HepG2 (cell line): ENCODE measurements around the gene CCNB2. TPM values are rescaled to one million over a fixed set of nuclear protein-coding genes. Genes with fewer than 3 reads are reported as not detected.

Source experiments
- ATAC-seq: fragments of 200-7000 bp; cut with Tn5 transposase; 3 replicates; pipeline ENCODE4 v1.9.1; 2020; ENCODE audit warnings: mild to moderate bottlenecking, moderate library complexity
- BruUV-seq: library from RNA; stranded (reverse); fragments of 400-500 nt; replicated peaks from 2 replicates; lab custom pipeline; 2021; lab: Mats Ljungman, UMichigan
- CTCF ChIA-PET: fragments of 300-600 bp; formaldehyde crosslinking; extraction: SDS; loops from one replicate; lab custom pipeline; 2021; ENCODE audit warnings: low total read pairs, inconsistent platforms, low intra/inter-chr PET ratio; lab: Yijun Ruan, JAX
- POLR2A ChIA-PET: fragments of 350-600 bp; sonication (Branson Sonifier 250); formaldehyde crosslinking; loops from one replicate; lab custom pipeline; 2020; ENCODE audit warnings: antibody characterized with exemption, inconsistent platforms; lab: Yijun Ruan, JAX
- DNase-seq: peaks from one replicate; pipeline ENCODE4 v3.0.0-alpha.2; 2015; ENCODE audit warnings: low spot score
- FAIRE-seq: peaks from 3 replicates; lab custom pipeline; 2011; peaks lifted over from hg19 to GRCh38; lab: Jason Lieb, UNC
- H2AFZ ChIP-seq: one replicate; pipeline ENCODE4 v1.6.1; 2011; ENCODE audit warnings: low read length, inconsistent platforms
- H3K27ac ChIP-seq: fragments of 300-600 bp; 3 replicates; pipeline ENCODE4 v1.8.0; 2011; ENCODE audit warnings: mixed run types, mild to moderate bottlenecking, mixed read lengths, low read length, inconsistent platforms; ENCODE audit not compliant: insufficient read depth; ENCODE audit errors: extremely low read length
- H3K27me3 ChIP-seq, 2 experiments: fragments of 200-600 bp in 1 of 2; 2 replicates in 1 of 2; 3 replicates in 1 of 2; pipeline versions ENCODE4 v1.6.0 to v1.8.0; 2011; ENCODE audit warnings: low read length in 2 of 2, mild to moderate bottlenecking in 2 of 2, moderate library complexity in 2 of 2, inconsistent platforms in 1 of 2; ENCODE audit not compliant: insufficient read depth in 2 of 2, control insufficient read depth in 1 of 2
- H3K36me3 ChIP-seq, 2 experiments: fragments of 200-600 bp in 1 of 2; replicated peaks in 1 of 2; 2 replicates in 1 of 2; 3 replicates in 1 of 2; pipeline versions ENCODE4 v1.5.1 to v1.8.0; 2011; ENCODE audit warnings: low read length in 2 of 2, inconsistent platforms in 1 of 2; ENCODE audit not compliant: insufficient read depth in 2 of 2, control insufficient read depth in 1 of 2
- H3K4me1 ChIP-seq: 2 replicates; pipeline ENCODE4 v1.5.1; 2012; ENCODE audit warnings: low read length, inconsistent platforms; ENCODE audit not compliant: insufficient read depth
- H3K4me2 ChIP-seq: 2 replicates; pipeline ENCODE4 v1.6.0; 2011; ENCODE audit warnings: low read depth, low read length, inconsistent platforms
- H3K4me3 ChIP-seq, 3 experiments: fragments of 200-600 bp in 1 of 3; sonication (generic), shearing (Covaris generic) in 1 of 3; replicated peaks in 1 of 3; 2 replicates each; pipeline ENCODE4 v1.5.1; 2011 to 2016; ENCODE audit warnings: low read length in 3 of 3, inconsistent platforms in 2 of 3, low read depth in 2 of 3, mild to moderate bottlenecking in 2 of 3, control low read depth in 1 of 3, mixed read lengths in 1 of 3; ENCODE audit not compliant: insufficient read depth in 1 of 3
- H3K79me2 ChIP-seq: one replicate; pipeline ENCODE4 v1.6.1; 2011; ENCODE audit warnings: low read length, inconsistent platforms; ENCODE audit not compliant: insufficient read depth
- H3K9ac ChIP-seq: 2 replicates; pipeline ENCODE4 v1.6.0; 2011; ENCODE audit warnings: mild to moderate bottlenecking, low read depth, low read length, inconsistent platforms; ENCODE audit not compliant: insufficient read depth
- H3K9me3 ChIP-seq: 2 replicates; pipeline ENCODE4 v1.5.1; 2012; ENCODE audit warnings: mild to moderate bottlenecking, low read length
- H4K20me1 ChIP-seq: 2 replicates; pipeline ENCODE4 v1.6.0; 2011; ENCODE audit warnings: inconsistent platforms, mild to moderate bottlenecking, low read length, moderate library complexity; ENCODE audit not compliant: insufficient read depth
- ARHGAP35 ChIP-seq: sonication (generic); formaldehyde crosslinking; IDR thresholded peaks from 2 replicates; pipeline ENCODE4 v1.9.0; 2022; ENCODE audit warnings: mild to moderate bottlenecking, inconsistent platforms, moderate library complexity, missing genetic modification reagents, borderline replicate concordance
- CHD4 ChIP-seq: fragments of 200-600 bp; sonication (generic); IDR thresholded peaks from 2 replicates; pipeline ENCODE4 v1.7.0; 2017; ENCODE audit warnings: mild to moderate bottlenecking, low read length, borderline replicate concordance
- HNF4G ChIP-seq, 2 experiments: sonication (generic) in 1 of 2; formaldehyde crosslinking in 1 of 2; IDR thresholded peaks; 2 replicates each; pipeline versions ENCODE4 v1.4.0 to v1.6.1; 2011 to 2020; ENCODE audit warnings: borderline replicate concordance in 2 of 2, low read depth in 2 of 2, mild to moderate bottlenecking in 2 of 2, low read length in 1 of 2, missing genetic modification reagents in 1 of 2, moderate library complexity in 1 of 2
- NR0B2 ChIP-seq: sonication (generic); formaldehyde crosslinking; IDR thresholded peaks from 2 replicates; pipeline ENCODE4 v1.4.0; 2020; ENCODE audit warnings: mild to moderate bottlenecking, missing genetic modification reagents
- PHB2 ChIP-seq: fragments of 450-650 bp; IDR thresholded peaks from 2 replicates; pipeline ENCODE4 v1.6.1; 2018; ENCODE audit not compliant: partially characterized antibody
- SIN3B ChIP-seq: fragments of 150-350 bp; IDR thresholded peaks from 2 replicates; pipeline ENCODE4 v1.6.1; 2014; ENCODE audit warnings: low read length
- SYNCRIP ChIP-seq: fragments of 200-400 bp; formaldehyde crosslinking; IDR thresholded peaks from 2 replicates; pipeline ENCODE4 v1.6.1; 2018; ENCODE audit warnings: mild to moderate bottlenecking, low read depth, low read length; ENCODE audit not compliant: insufficient read depth
- ZNF510 ChIP-seq: sonication (generic); formaldehyde crosslinking; IDR thresholded peaks from 2 replicates; pipeline ENCODE4 v1.4.0; 2020; ENCODE audit warnings: low read depth, mild to moderate bottlenecking, missing genetic modification reagents
- WGBS: methylation state at CpG from one replicate; pipeline ENCODE4 v1.1.6; 2017; ENCODE audit warnings: low lambda C conversion rate; 5-methylcytosine and 5-hydroxymethylcytosine counted together
- in situ Hi-C: cut with HindIII; loops from 2 replicates; pipeline ENCODE4 v1.10.0; 2017; ENCODE audit warnings: low pct_unique_long_range_greater_than_20kb; ENCODE audit not compliant: extremely low pct_ligation_motif_present
- intact Hi-C: fragments of 100-400 bp; cut with micrococcal nuclease; formaldehyde crosslinking; loops from one replicate; pipeline ENCODE4 v1.10.0; 2022; ENCODE audit not compliant: unreplicated experiment
- polyA plus RNA-seq, 8 experiments: library from polyadenylated mRNA; depleted of rRNA in 3 of 8; stranded (reverse) in 7 of 8; unstranded in 1 of 8; fragments of >200 nt; fragmentation: Illumina TruSeq in 4 of 8; extraction: Trizol in 4 of 8; gene quantifications; 2 replicates each; pipeline versions ENCODE4 v1.2.1 to v1.2.3, GENCODE V29; 2011 to 2016; ENCODE audit warnings: low read depth in 4 of 8, missing spikeins in 1 of 8, mixed read lengths in 1 of 8; ENCODE audit not compliant: insufficient read depth in 1 of 8
- total RNA-seq, 5 experiments: library from RNA; depleted of rRNA; stranded (reverse); fragments of >200 nt; fragmentation: Illumina TruSeq; extraction: Trizol; gene quantifications; 2 replicates each; pipeline ENCODE4 v1.2.3, GENCODE V29; 2016; ENCODE audit warnings: low read depth in 1 of 5
- TF ChIP-seq, protein P1 (sequence below): sonication (generic); formaldehyde crosslinking; IDR thresholded peaks from 2 replicates; pipeline ENCODE4 v1.8.0; 2023; ENCODE audit warnings: mild to moderate bottlenecking, missing genetic modification reagents

Gene CCNB2
- total and polyA plus RNA-seq, 2 of the 13 experiments (the other 11 are each of a cell fraction or from before 2014, with no cell fraction given) = 43.5 to 80.9 TPM

- Histone ChIP-seq H3K9ac (no peak overlapping the region), H3K4me2 (no peak overlapping the region), H3K9me3 (no peaks in the 10 kb centered on the region), H3K36me3 (peaks cover 14 to 34% of the 10 kb centered on the region in 2 experiments), H3K4me1 (no peaks in the 10 kb centered on the region), H3K79me2 (no peaks in the 10 kb centered on the region), H3K27me3 (no peaks in the 10 kb centered on the region), H2AFZ (no peak overlapping the region), H3K27ac (no peak overlapping the region), H4K20me1 (no peaks in the 10 kb centered on the region), H3K4me3 (no peak overlapping the region)
- TF ChIP-seq SIN3B (no peak), SYNCRIP (no peak)
- no peak for FAIRE-seq
- TSS peak; percentile 30 for BruUV-seq
- ChIA-PET CTCF (no interaction called here), POLR2A (no interaction called here)
- no peak for DNase-seq
- 97% methylated on average over 6 of the region's 6 CpGs for WGBS
- in situ Hi-C loops = no loop called here
- intact Hi-C loops = no loop called here
- no peak for ATAC-seq
Measured at GRCh38 chr15:59152694-59153450, 47.9 kb downstream of the CCNB2 start.

- Histone ChIP-seq H3K27me3 (no peaks in the 10 kb centered on the region), H3K27ac (no peak overlapping the region), H4K20me1 (no peaks in the 10 kb centered on the region)
- WGBS = 100% methylated on average over 5 of the region's 8 CpGs
- in situ Hi-C loops = no loop called here
- TF ChIP-seq ARHGAP35 = no peak
- no peak for TF ChIP-seq CHD4
- no peak for TF ChIP-seq ZNF510
- TF ChIP-seq, protein P1, sequence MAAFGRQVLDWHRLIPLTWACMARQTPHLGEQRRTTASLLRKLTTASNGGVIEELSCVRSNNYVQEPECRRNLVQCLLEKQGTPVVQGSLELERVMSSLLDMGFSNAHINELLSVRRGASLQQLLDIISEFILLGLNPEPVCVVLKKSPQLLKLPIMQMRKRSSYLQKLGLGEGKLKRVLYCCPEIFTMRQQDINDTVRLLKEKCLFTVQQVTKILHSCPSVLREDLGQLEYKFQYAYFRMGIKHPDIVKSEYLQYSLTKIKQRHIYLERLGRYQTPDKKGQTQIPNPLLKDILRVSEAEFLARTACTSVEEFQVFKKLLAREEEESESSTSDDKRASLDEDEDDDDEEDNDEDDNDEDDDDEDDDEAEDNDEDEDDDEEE (CRISPR knock-in tag) = no peak
- TF ChIP-seq NR0B2 (CRISPR knock-in tag) = no peak
- no peak for TF ChIP-seq HNF4G (IDR thresholded peaks at IDR 0.05; ENCODE audit: borderline replicate concordance, low read depth, low read length)
- TF ChIP-seq HNF4G (CRISPR knock-in tag; IDR thresholded peaks at IDR 0.05; ENCODE audit: borderline replicate concordance, low read depth) = no peak
- no peak for TF ChIP-seq PHB2
- TF ChIP-seq, all 625 proteins: peak for 0
- Histone ChIP-seq H3K4me1 (no peaks in the 10 kb centered on the region), H3K4me3 (no peak overlapping the region), H3K4me2 (no peak overlapping the region), H2AFZ (no peak overlapping the region), H3K36me3 (peaks cover 16 to 40% of the 10 kb centered on the region in 2 experiments), H3K79me2 (no peaks in the 10 kb centered on the region), H3K9me3 (no peaks in the 10 kb centered on the region), H3K9ac (no peak overlapping the region)
- intact Hi-C loops = no loop called here
- POLR2A ChIA-PET = no interaction called here
- no TSS peak for BruUV-seq
- DNase-seq = no peak
- no peak for FAIRE-seq
- ATAC-seq = no peak
- CTCF ChIA-PET = no interaction called here
Measured at GRCh38 chr15:59153466-59153865, 48.5 kb downstream of the CCNB2 start.
